ENCODE measurements around the gene VMP1. TPM values are rescaled to one million over a fixed set of nuclear protein-coding genes. Genes with fewer than 3 reads are reported as not detected.
"Not testable (repeated sequence)": the region's sequence is repeated elsewhere in the genome, so short reads cannot be mapped to it uniquely, and the experiment has no call there.

VMP1 gene
- total and polyA plus RNA-seq, 4 donors, result 43.3 to 507 (median 352) TPM

GRCh38 chr17:59785091-59785799 is 77.8 kb downstream of the VMP1 start:
- Histone ChIP-seq H3K27ac (ENCODE audit: low read depth in 1 of 2, low read length in 2 of 2) (no peak overlapping the region), H3K36me3 (ENCODE audit: control insufficient read depth in 1 of 2, insufficient read depth in 2 of 2, low read length in 1 of 2) (no peaks in the 10 kb centered on the region), H3K27me3 (ENCODE audit: control insufficient read depth in 1 of 2, insufficient read depth in 2 of 2, low read length in 1 of 2) (no peaks in the 10 kb centered on the region), H3K4me1 (ENCODE audit: control insufficient read depth in 1 of 2, insufficient read depth in 2 of 2, low read length in 2 of 2) (peaks cover 0 to 2% of the 10 kb centered on the region in 2 donors), H3K9me3 (ENCODE audit: control insufficient read depth, low read length) (no peaks in the 10 kb centered on the region), H3K4me3 (ENCODE audit: low read length in 2 of 2) (no peak overlapping the region)
- DNase-seq (no peak), ATAC-seq (ENCODE audit: low FRiP score) (no peak)
- intact Hi-C loops (cut with DNase I), result loop anchor here (5.0 kb wide), 2 partner anchors 42 to 47 kb away; no protein-coding TSS in a partner anchor
- WGBS, 2 donors, result 81 to 83% methylated on average over 8 of the region's 8 CpGs

DNA sequence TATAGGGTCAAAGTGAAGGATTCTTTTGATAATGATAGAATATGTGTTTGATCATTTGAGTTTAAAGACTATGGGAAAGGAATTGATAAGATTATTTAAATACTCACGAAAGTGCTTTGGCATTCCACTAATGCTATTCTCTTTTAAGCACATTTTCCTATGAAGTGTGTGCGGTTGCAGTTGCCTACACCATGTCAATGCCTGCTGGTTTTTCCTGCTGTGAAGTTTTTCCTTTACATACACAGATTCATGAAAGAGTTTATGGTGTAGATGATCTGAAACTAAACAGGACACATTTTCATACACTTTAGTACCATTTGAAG is 78.7 kb downstream of the VMP1 start:
- intact Hi-C loops (cut with DNase I), result loop anchor here (5.0 kb wide), 2 partner anchors 41 to 46 kb away; no protein-coding TSS in a partner anchor
- H3K36me3 ChIP-seq (ENCODE audit: control insufficient read depth in 1 of 2, insufficient read depth in 2 of 2, low read length in 1 of 2), result no peaks in the 10 kb centered on the region
- 12 to 17% methylated on average over 2 of the region's 2 CpGs for whole genome bisulfite sequencing, 2 donors
- ATAC-seq (ENCODE audit: low FRiP score), result no peak
- H3K27me3 ChIP-seq (ENCODE audit: control insufficient read depth in 1 of 2, insufficient read depth in 2 of 2, low read length in 1 of 2), result no peaks in the 10 kb centered on the region
- peak overlapping the region; percentile 92 to 96 for H3K27ac ChIP-seq (ENCODE audit: low read depth in 1 of 2, low read length in 2 of 2)
- H3K4me3 ChIP-seq (ENCODE audit: low read length in 2 of 2), result no peak overlapping the region
- peaks cover 0 to 2% of the 10 kb centered on the region in 2 donors for H3K4me1 ChIP-seq (ENCODE audit: control insufficient read depth in 1 of 2, insufficient read depth in 2 of 2, low read length in 2 of 2)
- DNase-seq, result no peak
- H3K9me3 ChIP-seq (ENCODE audit: control insufficient read depth, low read length), result no peaks in the 10 kb centered on the region

DNA sequence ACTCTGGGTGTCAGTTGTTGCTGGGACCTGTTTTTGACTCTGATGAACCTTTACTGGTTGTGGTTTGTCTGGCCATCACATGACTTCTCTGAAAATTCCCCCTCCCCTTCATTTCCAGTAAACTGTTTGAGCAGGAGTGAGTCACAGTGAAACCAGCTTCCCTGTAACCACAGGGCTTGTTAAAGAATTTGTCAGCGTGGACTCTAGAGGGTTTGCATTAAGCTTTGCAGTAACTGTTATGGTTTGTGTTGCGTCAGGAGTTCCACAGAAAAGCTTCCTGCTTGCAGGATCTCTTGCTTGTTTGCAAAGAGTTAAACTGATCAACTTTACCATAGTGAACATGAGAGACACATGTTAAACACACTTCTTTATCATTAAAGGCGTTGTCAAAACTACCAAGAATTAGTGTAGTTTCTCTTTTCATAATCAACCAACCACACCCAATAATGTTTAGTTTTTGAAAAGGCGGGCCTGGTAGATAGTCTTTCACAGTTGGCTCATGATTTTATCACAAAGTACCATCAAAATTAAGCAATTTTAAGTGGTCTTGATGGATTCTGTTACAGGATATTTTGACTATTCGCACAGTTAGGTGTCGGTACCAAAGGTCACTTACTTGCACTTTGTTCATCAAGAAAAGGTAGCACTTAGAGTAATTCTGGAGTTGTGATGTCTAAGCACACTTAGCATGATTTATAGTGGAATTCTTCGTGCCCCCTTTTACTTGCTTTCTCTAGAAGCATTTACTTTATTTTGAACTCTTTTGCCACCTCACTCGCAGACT is 79.3 kb downstream of the VMP1 start:
- ATAC-seq (ENCODE audit: low FRiP score), result peak; percentile 87
- Histone ChIP-seq H3K9me3 (ENCODE audit: control insufficient read depth, low read length) (no peaks in the 10 kb centered on the region), H3K4me3 (ENCODE audit: low read length in 2 of 2) (peak overlapping the region in 1 of 2 donors; percentile 28), H3K27me3 (ENCODE audit: control insufficient read depth in 1 of 2, insufficient read depth in 2 of 2, low read length in 1 of 2) (no peaks in the 10 kb centered on the region), H3K4me1 (ENCODE audit: control insufficient read depth in 1 of 2, insufficient read depth in 2 of 2, low read length in 2 of 2) (peaks cover 0 to 2% of the 10 kb centered on the region in 2 donors), H3K27ac (ENCODE audit: low read depth in 1 of 2, low read length in 2 of 2) (peak overlapping the region; percentile 92 to 96), H3K36me3 (ENCODE audit: control insufficient read depth in 1 of 2, insufficient read depth in 2 of 2, low read length in 1 of 2) (no peaks in the 10 kb centered on the region)
- 10 to 14% methylated on average over 8 of the region's 8 CpGs for WGBS, 2 donors
- intact Hi-C loops (cut with DNase I), result loop anchor here (5.0 kb wide), 2 partner anchors 41 to 46 kb away; no protein-coding TSS in a partner anchor
- peak in 1 of 2 donors; percentile 61 for DNase-seq

DNA sequence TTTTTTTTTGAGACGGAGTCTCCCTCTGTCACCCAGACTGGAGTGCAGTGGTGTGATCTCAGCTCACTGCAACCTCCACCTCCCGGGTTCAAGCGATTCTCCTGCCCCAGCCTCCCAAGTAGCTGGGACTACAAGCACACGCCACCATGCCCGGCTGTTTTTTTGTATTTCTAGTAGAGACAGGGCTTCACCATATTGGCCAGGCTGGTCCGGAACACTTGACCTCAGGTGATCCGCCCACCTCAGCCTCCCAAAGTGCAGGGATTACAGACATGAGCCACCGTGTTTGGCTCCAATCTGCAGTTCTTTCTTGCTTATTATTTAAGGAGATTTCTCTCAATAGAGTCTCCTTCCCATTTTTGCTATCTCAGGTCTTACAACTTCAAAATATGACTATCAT is 82.4 kb downstream of the VMP1 start:
- H3K27me3 ChIP-seq (ENCODE audit: control insufficient read depth in 1 of 2, insufficient read depth in 2 of 2, low read length in 1 of 2); H3K4me3 ChIP-seq (ENCODE audit: low read length in 2 of 2); ATAC-seq (ENCODE audit: low FRiP score); H3K27ac ChIP-seq (ENCODE audit: low read depth in 1 of 2, low read length in 2 of 2); H3K9me3 ChIP-seq (ENCODE audit: control insufficient read depth, low read length); H3K36me3 ChIP-seq (ENCODE audit: control insufficient read depth in 1 of 2, insufficient read depth in 2 of 2, low read length in 1 of 2); H3K4me1 ChIP-seq (ENCODE audit: control insufficient read depth in 1 of 2, insufficient read depth in 2 of 2, low read length in 2 of 2); DNase-seq: not testable (repeated sequence)
- intact Hi-C loops (cut with DNase I), result loop anchor here (5.0 kb wide), 2 partner anchors 37 to 42 kb away; no protein-coding TSS in a partner anchor
- WGBS, 2 donors, result 90 to 91% methylated on average over 7 to 8 of the region's 8 CpGs

DNA sequence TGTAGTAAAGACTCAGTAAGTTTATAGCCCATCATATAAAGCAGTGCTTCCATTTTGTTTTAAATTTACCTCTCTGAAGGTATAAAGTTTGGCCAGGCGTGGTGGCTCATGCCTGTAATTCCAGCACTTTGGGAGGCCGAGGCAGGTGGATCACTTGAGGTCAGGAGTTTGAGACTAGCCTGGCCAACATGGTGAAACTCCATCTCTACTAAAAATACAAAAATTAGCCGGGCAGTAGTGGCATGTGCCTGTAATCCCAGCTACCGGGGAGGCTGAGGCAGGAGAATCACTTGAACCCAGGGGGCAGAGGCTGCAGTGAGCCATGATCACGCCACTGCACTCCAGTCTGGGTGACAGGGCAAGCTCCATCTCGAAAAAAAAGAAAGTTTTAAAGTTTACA is 83.0 kb downstream of the VMP1 start:
- H3K9me3 ChIP-seq (ENCODE audit: control insufficient read depth, low read length); H3K4me1 ChIP-seq (ENCODE audit: control insufficient read depth in 1 of 2, insufficient read depth in 2 of 2, low read length in 2 of 2); DNase-seq; H3K36me3 ChIP-seq (ENCODE audit: control insufficient read depth in 1 of 2, insufficient read depth in 2 of 2, low read length in 1 of 2); H3K27me3 ChIP-seq (ENCODE audit: control insufficient read depth in 1 of 2, insufficient read depth in 2 of 2, low read length in 1 of 2); H3K4me3 ChIP-seq (ENCODE audit: low read length in 2 of 2); ATAC-seq (ENCODE audit: low FRiP score); H3K27ac ChIP-seq (ENCODE audit: low read depth in 1 of 2, low read length in 2 of 2); intact Hi-C loops (cut with DNase I): not testable (repeated sequence)
- 89 to 91% methylated on average over 6 of the region's 6 CpGs for WGBS, 2 donors

- H3K27me3 ChIP-seq (ENCODE audit: control insufficient read depth in 1 of 2, insufficient read depth in 2 of 2, low read length in 1 of 2), result no peaks in the 10 kb centered on the region
- ATAC-seq (ENCODE audit: low FRiP score), result no peak
- no peak for DNase-seq
- no peaks in the 10 kb centered on the region for H3K36me3 ChIP-seq (ENCODE audit: control insufficient read depth in 1 of 2, insufficient read depth in 2 of 2, low read length in 1 of 2)
- no peaks in the 10 kb centered on the region for H3K4me1 ChIP-seq (ENCODE audit: control insufficient read depth in 1 of 2, insufficient read depth in 2 of 2, low read length in 2 of 2)
- no peak overlapping the region for H3K27ac ChIP-seq (ENCODE audit: low read depth in 1 of 2, low read length in 2 of 2)
- no peak overlapping the region for H3K4me3 ChIP-seq (ENCODE audit: low read length in 2 of 2)
- no peaks in the 10 kb centered on the region for H3K9me3 ChIP-seq (ENCODE audit: control insufficient read depth, low read length)
- intact Hi-C loops (cut with DNase I), result no loop called here
- WGBS, 2 donors, result 80 to 83% methylated on average over 4 of the region's 4 CpGs
Observed at GRCh38 chr17:59790910-59791309, 83.5 kb downstream of the VMP1 start.

DNA sequence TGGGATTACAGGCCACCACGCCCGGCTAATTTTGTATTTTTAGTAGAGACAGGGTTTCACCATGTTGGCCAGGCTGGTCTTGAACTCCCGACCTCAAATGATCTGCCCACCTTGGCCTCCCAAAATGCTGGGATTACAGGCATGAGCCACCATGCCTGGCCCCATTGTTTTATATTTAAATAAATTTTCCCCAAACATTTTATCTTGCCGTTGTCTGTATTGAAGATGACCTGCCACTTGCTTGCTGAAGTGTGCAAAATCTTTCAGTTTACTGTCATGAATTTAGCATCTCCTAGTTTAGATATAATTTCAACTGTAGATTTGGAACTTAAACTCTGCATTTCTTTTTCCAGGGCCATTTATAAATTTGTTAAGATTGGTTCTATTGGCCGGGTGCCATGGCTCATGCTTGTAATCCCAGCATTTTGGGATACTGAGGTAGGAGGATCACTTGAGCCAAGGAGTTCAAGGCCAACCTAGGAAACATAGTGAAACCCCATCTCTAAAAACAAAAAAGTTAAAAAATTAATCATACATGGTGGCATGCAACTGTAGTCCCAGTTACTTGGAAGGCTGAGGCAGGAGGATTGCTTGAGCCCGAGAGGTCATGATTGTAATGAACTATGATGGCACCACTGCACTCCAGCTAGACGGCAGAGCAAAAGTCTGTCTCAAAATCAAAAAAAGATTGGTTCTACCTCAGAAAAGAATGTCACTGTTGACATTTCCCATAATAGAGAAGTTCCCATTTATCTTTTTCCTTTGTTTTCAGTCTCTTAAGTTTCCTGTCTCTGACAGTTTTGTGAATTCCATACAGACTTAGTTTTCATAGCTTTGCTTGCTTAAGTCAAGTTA is 84.4 kb downstream of the VMP1 start:
- WGBS, 2 donors, result 65 to 69% methylated on average over 7 of the region's 7 CpGs
- Histone ChIP-seq H3K27ac (ENCODE audit: low read depth in 1 of 2, low read length in 2 of 2) (peak overlapping the region in 1 of 2 donors; percentile 43), H3K4me1 (ENCODE audit: control insufficient read depth in 1 of 2, insufficient read depth in 2 of 2, low read length in 2 of 2) (no peaks in the 10 kb centered on the region), H3K36me3 (ENCODE audit: control insufficient read depth in 1 of 2, insufficient read depth in 2 of 2, low read length in 1 of 2) (no peaks in the 10 kb centered on the region), H3K9me3 (ENCODE audit: control insufficient read depth, low read length) (no peaks in the 10 kb centered on the region), H3K27me3 (ENCODE audit: control insufficient read depth in 1 of 2, insufficient read depth in 2 of 2, low read length in 1 of 2) (no peaks in the 10 kb centered on the region), H3K4me3 (ENCODE audit: low read length in 2 of 2) (no peak overlapping the region)
- ATAC-seq (ENCODE audit: low FRiP score) (no peak), DNase-seq (no peak)
- intact Hi-C loops (cut with DNase I), result no loop called here

DNA sequence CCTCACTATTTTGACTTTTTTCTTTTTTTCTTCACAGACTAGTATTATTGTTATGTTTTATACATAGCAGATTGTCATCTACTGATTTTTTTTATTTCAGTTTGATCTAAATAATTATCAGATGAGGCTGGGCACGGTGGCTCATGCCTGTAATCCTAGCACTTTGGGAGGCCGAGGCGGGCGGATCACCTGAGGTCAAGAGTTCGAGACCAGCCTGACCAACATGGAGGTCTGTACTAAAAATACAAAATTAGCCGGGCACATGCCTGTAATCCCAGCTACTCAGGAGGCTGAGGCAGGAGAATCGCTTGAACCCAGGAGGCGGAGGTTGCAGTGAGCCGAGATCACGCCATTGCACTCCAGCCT is 85.0 kb downstream of the VMP1 start:
- intact Hi-C loops (cut with DNase I), result not testable (repeated sequence)

More for the DNA sequence above, 85.0 kb downstream of the VMP1 start:
- not testable (repeated sequence) for H3K27me3 ChIP-seq (ENCODE audit: control insufficient read depth in 1 of 2, insufficient read depth in 2 of 2, low read length in 1 of 2); H3K9me3 ChIP-seq (ENCODE audit: control insufficient read depth, low read length); H3K4me3 ChIP-seq (ENCODE audit: low read length in 2 of 2); H3K36me3 ChIP-seq (ENCODE audit: control insufficient read depth in 1 of 2, insufficient read depth in 2 of 2, low read length in 1 of 2); H3K4me1 ChIP-seq (ENCODE audit: control insufficient read depth in 1 of 2, insufficient read depth in 2 of 2, low read length in 2 of 2); DNase-seq; ATAC-seq (ENCODE audit: low FRiP score); H3K27ac ChIP-seq (ENCODE audit: low read depth in 1 of 2, low read length in 2 of 2)
- WGBS, 2 donors, result 47 to 63% methylated on average over 9 to 10 of the region's 10 CpGs
